Measurements from ENCODE around the gene SHPK.

Gene SHPK

GRCh38 chr17:3613124-3613523 is 22.9 kb downstream of the SHPK start:
- DNase-seq (ENCODE audit: low spot score) = no peak
- Histone ChIP-seq H3K27ac (no peak overlapping the region), H3K4me3 (no peak overlapping the region)
- no peak for TF ChIP-seq CTCF (IDR thresholded peaks at IDR 0.05)

GRCh38 chr17:3610523-3610922 is 25.5 kb downstream of the SHPK start:
- no peak overlapping the region for H3K27ac ChIP-seq

GRCh38 chr17:3609689-3610088 is 26.4 kb downstream of the SHPK start:
- no peak for DNase-seq (ENCODE audit: low spot score)
- Histone ChIP-seq H3K4me3 (no peak overlapping the region), H3K27ac (no peak overlapping the region)
- TF ChIP-seq CTCF (IDR thresholded peaks at IDR 0.05) = no peak

More at GRCh38 chr17:3610523-3610922, 25.5 kb downstream of the SHPK start:
- no peak for DNase-seq (ENCODE audit: low spot score)
- H3K4me3 ChIP-seq = no peak overlapping the region
- no peak for TF ChIP-seq CTCF (IDR thresholded peaks at IDR 0.05)

- no peak for DNase-seq (ENCODE audit: low spot score)
- no peak overlapping the region for H3K4me3 ChIP-seq
- no peak for TF ChIP-seq CTCF (IDR thresholded peaks at IDR 0.05)
- H3K27ac ChIP-seq = no peak overlapping the region
Measured at GRCh38 chr17:3603870-3604259, 32.2 kb downstream of the SHPK start.

GRCh38 chr17:3603119-3603869 is 32.8 kb downstream of the SHPK start:
- H3K4me3 ChIP-seq = no peak overlapping the region
- no peak for DNase-seq (ENCODE audit: low spot score)
- no peak for TF ChIP-seq CTCF (IDR thresholded peaks at IDR 0.05)
- no peak overlapping the region for H3K27ac ChIP-seq

- TF ChIP-seq CTCF (IDR thresholded peaks at IDR 0.05) = no peak
- DNase-seq (ENCODE audit: low spot score) = no peak
- Histone ChIP-seq H3K4me3 (no peak overlapping the region), H3K27ac (no peak overlapping the region)
Measured at GRCh38 chr17:3602499-3602898, 33.6 kb downstream of the SHPK start.

GRCh38 chr17:3600529-3601205 is 35.4 kb downstream of the SHPK start:
- no peak for TF ChIP-seq CTCF (IDR thresholded peaks at IDR 0.05)
- DNase-seq (ENCODE audit: low spot score) = no peak
- Histone ChIP-seq H3K4me3 (no peak overlapping the region), H3K27ac (no peak overlapping the region)
